K562 (cell line): ENCODE results near the gene RNASE4. TPM values are rescaled to one million over a fixed set of nuclear protein-coding genes. Genes with fewer than 3 reads are reported as not detected.

Experiments
- ATAC-seq: fragments of 200-7000 bp; cut with Tn5 transposase; 3 replicates; pipeline ENCODE4 v1.9.1; 2020; ENCODE audit warnings: moderate library complexity
- BruUV-seq: library from RNA; stranded (reverse); fragments of 400-500 nt; replicated peaks from 2 replicates; lab custom pipeline; 2021; lab: Mats Ljungman, UMichigan
- CTCF ChIA-PET: fragments of 300-600 bp; formaldehyde crosslinking; extraction: SDS; loops from one replicate; lab custom pipeline; 2021; ENCODE audit warnings: low intra/inter-chr PET ratio; lab: Yijun Ruan, JAX
- POLR2A ChIA-PET: fragments of 300-600, 350-650 bp; sonication (Branson Sonifier 250); formaldehyde crosslinking; extraction: SDS; loops from one replicate; lab custom pipeline; 2021; ENCODE audit warnings: antibody characterized with exemption, inconsistent platforms; lab: Yijun Ruan, JAX
- DNase-seq, 4 experiments: peaks; one replicate each; pipeline versions ENCODE4 v3.0.0 to v3.0.0-alpha.2; 2011 to 2018; ENCODE audit warnings: low spot score in 3 of 4, mixed read lengths in 3 of 4; ENCODE audit errors: extremely low read depth in 1 of 4
- FAIRE-seq: peaks from 2 replicates; lab custom pipeline; 2011; peaks lifted over from hg19 to GRCh38; lab: Jason Lieb, UNC
- H2AFZ ChIP-seq: 2 replicates; pipeline ENCODE4 v1.6.0; 2011; ENCODE audit warnings: low read depth, low read length, control low read depth, inconsistent platforms
- H3K27ac ChIP-seq: fragments of 200-600 bp; 3 replicates; pipeline ENCODE4 v1.8.0; 2011; ENCODE audit warnings: low read depth, mild to moderate bottlenecking, control low read depth, inconsistent platforms, low read length, moderate library complexity, mixed read lengths; ENCODE audit errors: extremely low read depth
- H3K27me3 ChIP-seq, 2 experiments: fragments of 300-600 bp in 1 of 2; 2 replicates in 1 of 2; 3 replicates in 1 of 2; pipeline versions ENCODE4 v1.6.0 to v1.8.0; 2011; ENCODE audit warnings: inconsistent platforms in 2 of 2, low read length in 2 of 2, mild to moderate bottlenecking in 1 of 2, mixed read lengths in 1 of 2, moderate library complexity in 1 of 2; ENCODE audit not compliant: control insufficient read depth in 2 of 2, insufficient read depth in 2 of 2
- H3K36me3 ChIP-seq: fragments of 300-600 bp; 3 replicates; pipeline ENCODE4 v1.8.0; 2011; ENCODE audit warnings: mild to moderate bottlenecking, low read length, inconsistent platforms; ENCODE audit not compliant: control insufficient read depth, insufficient read depth
- H3K4me1 ChIP-seq, 2 experiments: fragments of 200-600 bp in 1 of 2; replicated peaks in 1 of 2; 2 replicates in 1 of 2; 3 replicates in 1 of 2; pipeline versions ENCODE4 v1.5.1 to v1.8.0; 2011; ENCODE audit warnings: inconsistent platforms in 2 of 2, low read length in 2 of 2, mild to moderate bottlenecking in 1 of 2, mixed read lengths in 1 of 2, moderate library complexity in 1 of 2; ENCODE audit not compliant: control insufficient read depth in 2 of 2, insufficient read depth in 2 of 2
- H3K4me2 ChIP-seq: 2 replicates; pipeline ENCODE4 v1.6.1; 2011; ENCODE audit warnings: low read length, control low read depth, inconsistent platforms, mixed read lengths; ENCODE audit not compliant: insufficient read depth
- H3K4me3 ChIP-seq: fragments of 200-600 bp; sonication (generic), shearing (Covaris generic); 2 replicates; pipeline ENCODE4 v1.5.1; 2016; ENCODE audit warnings: control low read depth, inconsistent platforms
- H3K79me2 ChIP-seq: fragments of 200-600 bp; 3 replicates; pipeline ENCODE4 v1.8.0; 2011; ENCODE audit warnings: low read length, inconsistent platforms; ENCODE audit not compliant: control insufficient read depth, insufficient read depth
- H3K9ac ChIP-seq, 2 experiments: 2 replicates each; pipeline versions ENCODE4 v1.6.0 to v1.6.1; 2011; ENCODE audit warnings: low read depth in 2 of 2, low read length in 2 of 2, control low read depth in 1 of 2, inconsistent platforms in 1 of 2, mild to moderate bottlenecking in 1 of 2, mixed read lengths in 1 of 2; ENCODE audit not compliant: insufficient read depth in 1 of 2
- H3K9me1 ChIP-seq: one replicate; pipeline ENCODE4 v1.6.0; 2011; ENCODE audit warnings: inconsistent platforms, mild to moderate bottlenecking, low read length, moderate library complexity; ENCODE audit not compliant: control insufficient read depth, insufficient read depth
- H3K9me3 ChIP-seq: replicated peaks from 2 replicates; pipeline ENCODE4 v1.5.1; 2011; ENCODE audit warnings: low read depth, low read length, inconsistent platforms; ENCODE audit not compliant: control insufficient read depth, insufficient read depth
- H4K20me1 ChIP-seq: replicated peaks from 2 replicates; pipeline ENCODE4 v1.6.1; 2011; ENCODE audit warnings: low read length, inconsistent platforms, mixed read lengths; ENCODE audit not compliant: control insufficient read depth, insufficient read depth
- CTBP1 ChIP-seq: fragments of 450-650 bp; IDR thresholded peaks from 2 replicates; pipeline ENCODE4 v1.6.1; 2016; ENCODE audit warnings: borderline replicate concordance
- E2F3 ChIP-seq: fragments of 250-450 bp; sonication (Bioruptor Pico); IDR thresholded peaks from 2 replicates; pipeline ENCODE4 v1.4.0; 2020; ENCODE audit warnings: mild to moderate bottlenecking
- FOSL1 ChIP-seq: fragments of 200-800 bp; sonication (Bioruptor generic); conservative IDR thresholded peaks from 2 replicates; pipeline ENCODE4 v1.6.1; 2016; ENCODE audit warnings: missing genetic modification characterization, missing compliant biosample characterization
- GABPB2 ChIP-seq: fragments of 250-450 bp; sonication (Bioruptor Pico); conservative IDR thresholded peaks from 2 replicates; pipeline ENCODE4 v1.5.1; 2021; ENCODE audit warnings: mild to moderate bottlenecking
- HMBOX1 ChIP-seq: sonication (generic); IDR thresholded peaks from 2 replicates; pipeline ENCODE4 v1.6.1; 2016
- SOX6 ChIP-seq: fragments of 450-650 bp; IDR thresholded peaks from 2 replicates; pipeline ENCODE4 v1.6.1; 2014; ENCODE audit warnings: mild to moderate bottlenecking
- TEAD4 ChIP-seq, 2 experiments: sonication (generic) in 1 of 2; formaldehyde crosslinking in 1 of 2; IDR thresholded peaks; 2 replicates each; pipeline versions ENCODE4 v1.6.1 to v1.8.0; 2012 to 2022; ENCODE audit warnings: borderline replicate concordance in 1 of 2, inconsistent platforms in 1 of 2, low read length in 1 of 2, mild to moderate bottlenecking in 1 of 2, missing genetic modification reagents in 1 of 2
- ZNF316 ChIP-seq: fragments of 450-650 bp; IDR thresholded peaks from 2 replicates; pipeline ENCODE4 v1.6.1; 2016
- WGBS: fragments of 100-300 bp; shearing (Covaris generic); methylation state at CpG from one replicate; pipeline ENCODE4 v1.1.6; 2016; ENCODE audit warnings: low coverage, mixed read lengths; ENCODE audit not compliant: insufficient coverage; ENCODE audit errors: missing lambda C conversion rate; 5-methylcytosine and 5-hydroxymethylcytosine counted together
- in situ Hi-C: fragments of 300-500 bp; cut with MboI; formaldehyde crosslinking; loops from 4 replicates; pipeline ENCODE4 v1.15.0; 2018; ENCODE audit warnings: inconsistent platforms, mixed read lengths
- intact Hi-C: fragments of 100-400 bp; cut with micrococcal nuclease; formaldehyde crosslinking; loops from 2 replicates; pipeline ENCODE4 v1.14.2; 2022
- polyA plus RNA-seq, 8 experiments: library from polyadenylated mRNA; depleted of rRNA in 4 of 8; stranded (reverse) in 5 of 8; unstranded in 3 of 8; fragments of >200 nt; fragmentation: Nextera tagmentation in 2 of 8; fragmentation: Illumina TruSeq in 1 of 8; extraction: Ambion mirVana in 2 of 8; extraction: Trizol in 1 of 8; gene quantifications; 2 replicates each; pipeline versions ENCODE4 v1.2.1 to v1.2.3, GENCODE V29; 2011 to 2014; ENCODE audit warnings: inconsistent platforms in 1 of 8, missing spikeins in 1 of 8
- total RNA-seq, 7 experiments: library from RNA; depleted of rRNA in 6 of 7; stranded (reverse); fragments of >200 nt in 6 of 7; fragmentation: Illumina TruSeq in 2 of 7; extraction: Trizol in 2 of 7; gene quantifications; 2 replicates each; pipeline versions ENCODE4 v1.2.1 to v1.2.3, GENCODE V29; 2011 to 2021; ENCODE audit warnings: low replicate concordance in 1 of 7

Gene RNASE4
- total and polyA plus RNA-seq, 9 of the 15 experiments (the other 6 are each of a cell fraction or from before 2014, with no cell fraction given) = 0.09 to 0.22 (median 0.13) TPM; not detected in 2

- BruUV-seq = no TSS peak
- intact Hi-C loops = no loop called here
- H3K27ac ChIP-seq = no peak overlapping the region
- no peaks in the 10 kb centered on the region for H3K79me2 ChIP-seq
- FAIRE-seq (peak; percentile 64), ATAC-seq (peak; percentile 65), DNase-seq (peak in 1 of 4 experiments; percentile 30)
- ChIA-PET CTCF (no interaction called here), POLR2A (no interaction called here)
- in situ Hi-C loops = no loop called here
- H3K4me1 ChIP-seq = peaks cover 8 to 11% of the 10 kb centered on the region in 2 experiments; a peak in 3 of 5 replicates
- no peaks in the 10 kb centered on the region for H3K36me3 ChIP-seq
- H3K9me1 ChIP-seq = no peaks in the 10 kb centered on the region
- no peaks in the 10 kb centered on the region; the same call in 1 of the 2 replicates for H4K20me1 ChIP-seq
- no peaks in the 10 kb centered on the region for H3K9me3 ChIP-seq
- H3K4me2 ChIP-seq = no peak overlapping the region
- no peak overlapping the region for H3K4me3 ChIP-seq
- no peak overlapping the region for H2AFZ ChIP-seq
- H3K9ac ChIP-seq = no peak overlapping the region
- H3K27me3 ChIP-seq = no peaks in the 10 kb centered on the region
- no peak for TF ChIP-seq GABPB2 (CRISPR knock-in tag)
- TF ChIP-seq TEAD4 (IDR thresholded peaks at IDR 0.05; ENCODE audit: low read length) = no peak
- TF ChIP-seq TEAD4 (CRISPR knock-in tag; IDR thresholded peaks at IDR 0.05; ENCODE audit: borderline replicate concordance) = no peak
- peak; percentile 46; the same call in 1 of the 2 replicates for TF ChIP-seq HMBOX1
- TF ChIP-seq E2F3 (CRISPR knock-in tag) = no peak
- TF ChIP-seq FOSL1 (tag) = peak; percentile 65
- TF ChIP-seq SOX6 = peak; percentile 68
- 0 out of 2 replicates have a peak, but pooled peaks have one; percentile 37 for TF ChIP-seq CTBP1
- TF ChIP-seq ZNF316 = peak; percentile 26; the same call in 1 of the 2 replicates
- 6% methylated on average over 3 of the region's 4 CpGs for whole genome bisulfite sequencing
These were observed 12.6 kb upstream of the RNASE4 start for GRCh38 chr14:20671597-20672283.
